ENCODE data around the gene CLTCL1.
A peak's percentile ranks its signal among the peaks of the same experiment; 100 is the strongest.

CLTCL1 gene

GRCh38 chr22:19175602-19176174 is 115.8 kb downstream of the CLTCL1 start:
- no peaks in the 10 kb centered on the region for H3K9me3 ChIP-seq (ENCODE audit: control insufficient read depth, insufficient read depth, low read length)
- no peak overlapping the region for H3K4me3 ChIP-seq (ENCODE audit: low read depth, low read length)
- H3K9ac ChIP-seq (ENCODE audit: low read depth, low read length): no peak overlapping the region
- peaks cover 10% of the 10 kb centered on the region for H3K4me1 ChIP-seq (ENCODE audit: control insufficient read depth, insufficient read depth, low read length)
- H3K36me3 ChIP-seq (ENCODE audit: control insufficient read depth, insufficient read depth, low read length): peaks cover 20% of the 10 kb centered on the region
- H3K27me3 ChIP-seq (ENCODE audit: control insufficient read depth, insufficient read depth, low read length): peaks cover 3% of the 10 kb centered on the region

DNA sequence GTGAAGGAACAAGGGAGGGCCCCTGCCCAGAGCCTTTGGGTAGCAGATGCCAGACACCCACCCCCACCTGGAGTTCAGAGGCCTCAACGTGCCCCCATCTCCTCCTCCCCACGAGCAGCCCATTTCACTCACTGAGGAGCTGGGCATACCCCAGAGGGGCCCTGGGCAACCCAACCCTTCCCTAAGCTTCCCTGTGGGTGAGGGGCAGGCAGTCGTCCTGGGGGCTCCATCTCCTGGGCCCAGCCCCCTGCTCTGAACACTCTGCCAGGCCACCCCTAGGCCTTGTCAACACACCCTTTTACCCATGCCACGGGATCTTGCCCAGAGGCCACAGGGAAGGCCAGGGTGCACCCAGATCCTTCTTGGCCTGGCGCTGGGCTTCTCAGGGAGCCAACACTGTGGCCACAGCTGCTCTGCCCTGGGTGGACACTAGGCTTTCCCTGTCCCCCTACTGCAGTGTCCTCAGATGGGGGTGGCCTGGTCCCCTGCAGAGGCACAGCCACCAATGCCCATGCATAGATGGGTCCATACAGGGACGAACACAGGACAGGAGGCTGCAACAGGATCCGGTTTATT is 116.4 kb downstream of the CLTCL1 start:
- no peak overlapping the region for H3K4me3 ChIP-seq (ENCODE audit: low read depth, low read length)

DNA sequence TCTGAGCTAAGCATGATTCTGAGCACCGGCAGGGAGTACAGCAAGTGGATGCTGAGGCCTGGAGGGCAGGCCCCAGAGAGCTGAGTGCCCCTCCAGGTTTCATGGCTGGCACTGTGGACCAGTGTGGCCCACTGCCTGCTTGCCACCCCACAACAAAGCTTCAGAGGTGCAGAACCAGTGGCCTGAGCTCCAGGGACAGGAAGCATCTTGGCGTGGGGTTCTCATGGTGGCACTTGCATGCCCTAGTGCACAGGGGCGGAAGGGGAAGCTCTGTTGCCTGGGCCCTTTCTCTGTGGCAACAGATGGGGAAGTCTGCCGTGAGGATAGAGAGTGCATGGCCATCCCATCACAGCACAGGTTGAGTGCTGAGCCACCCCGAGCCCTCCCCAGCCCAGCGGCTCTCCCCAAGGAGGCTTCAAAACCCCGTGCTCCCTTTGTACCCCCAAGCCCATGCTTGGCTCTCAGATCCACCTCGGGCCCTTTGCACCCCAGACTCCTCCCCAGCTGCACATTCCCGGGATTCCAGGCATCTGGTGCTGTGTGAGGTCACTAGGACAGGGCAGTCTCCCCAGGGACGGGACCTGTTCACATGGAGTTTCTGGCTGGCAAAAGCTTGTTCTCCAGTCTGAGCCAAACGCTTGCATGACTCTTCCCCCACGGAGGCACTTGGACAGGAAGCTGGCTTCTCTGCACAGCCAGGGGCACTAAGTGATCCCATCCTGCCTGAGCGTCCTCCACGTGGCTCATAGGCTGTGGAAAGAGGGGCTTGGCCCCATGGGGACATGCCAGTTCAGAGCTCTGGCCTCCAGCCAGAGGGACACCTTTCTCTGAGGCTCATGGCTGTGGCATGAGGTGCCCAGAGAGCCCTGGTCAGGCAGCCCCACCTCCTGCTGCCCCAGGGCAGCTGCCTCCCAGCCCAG is 117.2 kb downstream of the CLTCL1 start:
- Histone ChIP-seq H3K4me1 (ENCODE audit: control insufficient read depth, insufficient read depth, low read length) (peaks cover 10% of the 10 kb centered on the region), H3K9ac (ENCODE audit: low read depth, low read length) (peak overlapping the region; percentile 41), H3K4me3 (ENCODE audit: low read depth, low read length) (no peak overlapping the region), H3K9me3 (ENCODE audit: control insufficient read depth, insufficient read depth, low read length) (no peaks in the 10 kb centered on the region), H3K36me3 (ENCODE audit: control insufficient read depth, insufficient read depth, low read length) (peaks cover 20% of the 10 kb centered on the region), H3K27me3 (ENCODE audit: control insufficient read depth, insufficient read depth, low read length) (peaks cover 16% of the 10 kb centered on the region)

More for the DNA sequence above, 116.4 kb downstream of the CLTCL1 start:
- Histone ChIP-seq H3K9me3 (ENCODE audit: control insufficient read depth, insufficient read depth, low read length) (no peaks in the 10 kb centered on the region), H3K27me3 (ENCODE audit: control insufficient read depth, insufficient read depth, low read length) (peaks cover 9% of the 10 kb centered on the region), H3K36me3 (ENCODE audit: control insufficient read depth, insufficient read depth, low read length) (peaks cover 20% of the 10 kb centered on the region), H3K9ac (ENCODE audit: low read depth, low read length) (no peak overlapping the region), H3K4me1 (ENCODE audit: control insufficient read depth, insufficient read depth, low read length) (peaks cover 10% of the 10 kb centered on the region)

GRCh38 chr22:19173047-19174035 is 118.2 kb downstream of the CLTCL1 start:
- Histone ChIP-seq H3K4me3 (ENCODE audit: low read depth, low read length) (peak overlapping the region; percentile 89), H3K9ac (ENCODE audit: low read depth, low read length) (peak overlapping the region; percentile 41), H3K36me3 (ENCODE audit: control insufficient read depth, insufficient read depth, low read length) (peaks cover 20% of the 10 kb centered on the region), H3K9me3 (ENCODE audit: control insufficient read depth, insufficient read depth, low read length) (no peaks in the 10 kb centered on the region), H3K4me1 (ENCODE audit: control insufficient read depth, insufficient read depth, low read length) (peaks cover 10% of the 10 kb centered on the region), H3K27me3 (ENCODE audit: control insufficient read depth, insufficient read depth, low read length) (peaks cover 27% of the 10 kb centered on the region)

DNA sequence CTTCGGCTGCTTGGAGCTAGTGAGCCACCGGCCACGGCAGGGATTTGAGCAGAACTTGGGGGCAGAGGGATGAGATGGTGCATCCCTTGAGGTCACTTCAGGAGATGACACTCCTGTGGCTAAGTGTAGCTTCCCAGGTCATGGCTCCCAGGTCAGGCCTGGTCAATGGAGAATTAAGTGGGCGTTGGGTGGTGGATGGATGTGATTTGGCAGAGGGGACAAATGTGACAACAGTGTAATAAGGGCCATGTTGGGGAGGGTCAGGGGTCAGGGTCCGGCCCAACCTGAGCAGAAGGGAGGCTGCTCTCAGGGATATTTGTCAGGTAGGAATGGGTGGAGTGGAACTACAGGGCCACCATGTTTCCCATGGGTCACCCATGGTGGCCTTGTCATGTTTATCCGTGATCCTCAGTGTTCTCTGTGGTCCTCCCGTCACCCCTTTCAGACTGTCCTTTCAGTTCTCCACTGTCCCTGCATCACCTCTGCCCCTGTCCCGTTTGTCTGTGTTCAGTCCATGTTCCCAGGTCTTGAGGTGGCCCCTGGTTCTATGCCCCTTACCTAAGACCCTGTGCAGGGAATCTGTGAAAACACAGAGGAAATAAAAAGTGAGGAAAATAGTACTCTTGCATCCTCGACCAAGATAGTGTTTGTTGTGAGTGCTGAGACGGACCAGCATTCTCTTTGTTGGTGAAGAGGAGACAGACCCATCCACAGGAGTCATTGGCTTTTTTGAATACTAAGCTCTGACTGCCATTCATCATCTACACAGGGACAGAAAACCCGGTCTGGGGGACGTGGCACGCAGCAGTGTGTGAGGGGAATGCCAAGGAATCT is 119.1 kb downstream of the CLTCL1 start:
- H3K36me3 ChIP-seq (ENCODE audit: control insufficient read depth, insufficient read depth, low read length): peaks cover 20% of the 10 kb centered on the region
- peaks cover 36% of the 10 kb centered on the region for H3K27me3 ChIP-seq (ENCODE audit: control insufficient read depth, insufficient read depth, low read length)
- H3K4me3 ChIP-seq (ENCODE audit: low read depth, low read length): peak overlapping the region; percentile 89
- H3K9ac ChIP-seq (ENCODE audit: low read depth, low read length): peak overlapping the region; percentile 93
- peaks cover 10% of the 10 kb centered on the region for H3K4me1 ChIP-seq (ENCODE audit: control insufficient read depth, insufficient read depth, low read length)
- H3K9me3 ChIP-seq (ENCODE audit: control insufficient read depth, insufficient read depth, low read length): no peaks in the 10 kb centered on the region

- Histone ChIP-seq H3K4me1 (ENCODE audit: control insufficient read depth, insufficient read depth, low read length) (peaks cover 10% of the 10 kb centered on the region), H3K9me3 (ENCODE audit: control insufficient read depth, insufficient read depth, low read length) (no peaks in the 10 kb centered on the region), H3K27me3 (ENCODE audit: control insufficient read depth, insufficient read depth, low read length) (peaks cover 46% of the 10 kb centered on the region), H3K9ac (ENCODE audit: low read depth, low read length) (no peak overlapping the region), H3K36me3 (ENCODE audit: control insufficient read depth, insufficient read depth, low read length) (peaks cover 3% of the 10 kb centered on the region), H3K4me3 (ENCODE audit: low read depth, low read length) (peak overlapping the region; percentile 39)
Observed at GRCh38 chr22:19169947-19170318, 121.6 kb downstream of the CLTCL1 start.

DNA sequence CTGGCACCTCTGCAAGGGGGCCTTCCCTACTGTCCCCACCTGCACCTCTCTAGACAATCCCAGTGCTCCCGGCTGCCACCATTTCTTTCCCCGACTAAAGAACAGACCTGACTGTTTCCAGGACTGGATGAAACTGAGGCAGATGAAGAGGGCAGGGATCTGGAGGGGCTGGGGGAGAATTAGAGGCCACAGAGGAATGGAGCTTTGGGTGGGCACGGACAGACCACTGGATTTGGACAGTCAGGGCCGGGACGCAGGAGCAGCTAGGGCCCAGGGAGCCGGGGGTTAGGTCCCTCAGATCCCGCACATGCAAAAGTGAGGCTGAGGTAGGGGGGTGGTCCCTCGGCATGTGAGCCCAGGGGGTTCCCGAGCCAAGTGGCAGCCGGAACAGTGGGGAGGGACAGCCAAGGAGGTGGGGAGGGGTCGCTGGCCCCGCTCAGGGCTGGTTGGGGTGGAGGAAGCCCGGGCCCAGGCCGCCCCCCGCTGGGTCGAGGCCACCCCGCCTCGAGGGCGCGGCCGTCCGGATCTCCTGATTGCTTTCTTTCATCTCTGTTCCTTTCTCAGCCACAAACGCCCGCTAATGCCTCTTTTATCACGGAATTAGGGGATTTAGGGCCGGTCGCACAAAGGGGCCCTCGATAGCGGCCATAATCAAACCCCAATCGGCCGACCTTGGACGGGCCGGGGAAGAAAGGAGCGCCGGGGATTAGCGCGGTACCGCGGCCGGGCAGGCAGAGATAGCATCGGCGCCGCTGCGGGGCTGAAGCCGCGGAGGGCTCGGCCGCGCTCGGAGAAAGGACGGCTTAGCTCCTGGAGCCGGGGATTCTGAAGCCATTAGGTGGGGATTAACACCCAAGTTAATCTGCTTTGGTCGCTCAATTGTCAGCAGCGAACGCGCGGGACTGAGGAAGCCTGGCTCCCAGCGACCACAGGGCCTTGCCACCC is 122.2 kb downstream of the CLTCL1 start:
- Histone ChIP-seq H3K9me3 (ENCODE audit: control insufficient read depth, insufficient read depth, low read length) (no peaks in the 10 kb centered on the region), H3K36me3 (ENCODE audit: control insufficient read depth, insufficient read depth, low read length) (no peaks in the 10 kb centered on the region), H3K27me3 (ENCODE audit: control insufficient read depth, insufficient read depth, low read length) (peaks cover 46% of the 10 kb centered on the region), H3K4me1 (ENCODE audit: control insufficient read depth, insufficient read depth, low read length) (peaks cover 5% of the 10 kb centered on the region), H3K9ac (ENCODE audit: low read depth, low read length) (no peak overlapping the region), H3K4me3 (ENCODE audit: low read depth, low read length) (peak overlapping the region; percentile 39)

- peaks cover 46% of the 10 kb centered on the region for H3K27me3 ChIP-seq (ENCODE audit: control insufficient read depth, insufficient read depth, low read length)
- no peaks in the 10 kb centered on the region for H3K9me3 ChIP-seq (ENCODE audit: control insufficient read depth, insufficient read depth, low read length)
- no peaks in the 10 kb centered on the region for H3K4me1 ChIP-seq (ENCODE audit: control insufficient read depth, insufficient read depth, low read length)
- H3K36me3 ChIP-seq (ENCODE audit: control insufficient read depth, insufficient read depth, low read length): no peaks in the 10 kb centered on the region
- no peak overlapping the region for H3K4me3 ChIP-seq (ENCODE audit: low read depth, low read length)
- H3K9ac ChIP-seq (ENCODE audit: low read depth, low read length): no peak overlapping the region
Observed at GRCh38 chr22:19168088-19168890, 123.2 kb downstream of the CLTCL1 start.

DNA sequence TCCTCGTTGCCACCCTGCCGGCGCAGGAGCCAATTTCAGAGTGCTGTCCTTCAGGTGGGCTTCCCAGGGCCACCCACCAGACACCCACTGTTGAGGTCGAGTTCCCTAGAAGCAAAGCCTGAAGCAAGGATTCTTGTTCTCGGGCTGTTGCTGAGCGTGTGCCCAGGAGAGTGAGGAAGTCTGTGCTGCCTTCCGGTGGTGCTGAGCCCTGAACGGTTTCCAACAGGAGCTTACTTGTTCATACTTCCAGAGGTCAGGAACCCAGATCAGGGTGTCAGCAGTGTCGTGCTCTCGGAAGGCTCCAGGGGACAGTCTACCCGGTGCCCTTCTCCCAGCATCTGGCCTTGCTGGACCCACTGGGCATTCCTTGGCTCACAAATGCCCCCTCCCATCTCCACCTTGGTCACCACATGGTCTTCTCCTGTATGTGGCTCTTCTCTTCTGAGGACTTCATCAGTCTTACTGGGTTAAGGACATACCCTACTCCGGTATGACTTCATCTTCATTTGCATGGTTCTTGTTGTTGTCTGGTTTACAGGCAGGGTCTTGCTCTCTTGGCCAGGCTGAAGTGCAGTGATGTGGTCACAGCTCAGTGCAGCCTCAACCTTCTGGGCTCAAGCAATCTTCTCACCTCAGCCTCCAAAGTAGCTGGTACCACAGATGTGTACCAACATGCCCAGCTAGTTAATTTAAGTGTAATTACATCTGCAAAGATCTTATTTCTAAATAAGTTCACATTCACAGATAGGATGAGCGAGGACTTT is 124.2 kb downstream of the CLTCL1 start:
- Histone ChIP-seq H3K4me1 (ENCODE audit: control insufficient read depth, insufficient read depth, low read length) (no peaks in the 10 kb centered on the region), H3K9ac (ENCODE audit: low read depth, low read length) (no peak overlapping the region)

More for the DNA sequence above, 124.2 kb downstream of the CLTCL1 start:
- Histone ChIP-seq H3K9me3 (ENCODE audit: control insufficient read depth, insufficient read depth, low read length) (no peaks in the 10 kb centered on the region), H3K4me3 (ENCODE audit: low read depth, low read length) (no peak overlapping the region), H3K36me3 (ENCODE audit: control insufficient read depth, insufficient read depth, low read length) (no peaks in the 10 kb centered on the region), H3K27me3 (ENCODE audit: control insufficient read depth, insufficient read depth, low read length) (peaks cover 47% of the 10 kb centered on the region)
